Esophagus squamous epithelium (tissue), 4 donors: ENCODE results near the gene GMDS.

Source experiments
- POLR2A ChIP-seq, 4 donors: fragments of 450-650 bp; IDR thresholded peaks; one replicate each; pipeline ENCODE4 v1.6.1; 2017; ENCODE audit warnings: antibody characterized with exemption in 4 of 4, mild to moderate bottlenecking in 4 of 4, moderate library complexity in 3 of 4
- TF ChIP-seq, protein P1 (sequence below), 6 experiments: fragments of 450-650 bp in 4 of 6; fragments of 200-600 bp in 2 of 6; sonication (generic) in 2 of 6; IDR thresholded peaks; one replicate each; pipeline ENCODE4 v1.5.1; 2016 to 2019; ENCODE audit warnings: antibody characterized with exemption in 6 of 6, mild to moderate bottlenecking in 4 of 6, moderate library complexity in 4 of 6

DNA sequence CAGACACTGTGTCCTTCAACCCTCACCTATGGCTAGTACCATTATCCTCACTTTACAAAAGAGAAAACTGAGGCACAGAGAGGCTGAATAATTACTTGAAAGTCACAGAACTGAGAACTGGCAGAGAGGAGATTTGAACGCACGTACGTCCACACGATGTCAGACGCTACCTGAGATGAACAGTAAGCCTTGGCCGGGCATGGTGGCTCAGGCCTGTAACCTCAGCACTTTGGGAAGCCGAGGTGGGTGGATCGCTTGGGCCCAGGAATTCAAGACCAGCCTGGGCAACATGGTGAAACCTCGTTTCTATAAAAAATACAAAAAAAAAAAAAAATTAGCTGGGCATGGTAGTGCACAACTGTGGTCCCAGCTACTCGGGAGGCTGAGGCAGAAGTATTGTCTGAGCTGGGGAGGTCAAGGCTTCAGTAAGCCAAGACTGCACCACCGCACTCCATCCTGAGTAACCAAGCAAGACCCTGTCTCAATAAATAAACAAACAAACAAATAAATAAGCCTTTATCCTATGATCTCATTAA, 20.5 kb downstream of the GMDS start:
- TF ChIP-seq POLR2A (IDR thresholded peaks at IDR 0.05) = no peak
- TF ChIP-seq, protein P1, sequence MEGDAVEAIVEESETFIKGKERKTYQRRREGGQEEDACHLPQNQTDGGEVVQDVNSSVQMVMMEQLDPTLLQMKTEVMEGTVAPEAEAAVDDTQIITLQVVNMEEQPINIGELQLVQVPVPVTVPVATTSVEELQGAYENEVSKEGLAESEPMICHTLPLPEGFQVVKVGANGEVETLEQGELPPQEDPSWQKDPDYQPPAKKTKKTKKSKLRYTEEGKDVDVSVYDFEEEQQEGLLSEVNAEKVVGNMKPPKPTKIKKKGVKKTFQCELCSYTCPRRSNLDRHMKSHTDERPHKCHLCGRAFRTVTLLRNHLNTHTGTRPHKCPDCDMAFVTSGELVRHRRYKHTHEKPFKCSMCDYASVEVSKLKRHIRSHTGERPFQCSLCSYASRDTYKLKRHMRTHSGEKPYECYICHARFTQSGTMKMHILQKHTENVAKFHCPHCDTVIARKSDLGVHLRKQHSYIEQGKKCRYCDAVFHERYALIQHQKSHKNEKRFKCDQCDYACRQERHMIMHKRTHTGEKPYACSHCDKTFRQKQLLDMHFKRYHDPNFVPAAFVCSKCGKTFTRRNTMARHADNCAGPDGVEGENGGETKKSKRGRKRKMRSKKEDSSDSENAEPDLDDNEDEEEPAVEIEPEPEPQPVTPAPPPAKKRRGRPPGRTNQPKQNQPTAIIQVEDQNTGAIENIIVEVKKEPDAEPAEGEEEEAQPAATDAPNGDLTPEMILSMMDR (IDR thresholded peaks at IDR 0.05) = no peak
